ENCODE results near the gene TMEM150B. TPM values are rescaled to one million over a fixed set of nuclear protein-coding genes. Genes with fewer than 3 reads are reported as not detected.

TMEM150B gene, protein sequence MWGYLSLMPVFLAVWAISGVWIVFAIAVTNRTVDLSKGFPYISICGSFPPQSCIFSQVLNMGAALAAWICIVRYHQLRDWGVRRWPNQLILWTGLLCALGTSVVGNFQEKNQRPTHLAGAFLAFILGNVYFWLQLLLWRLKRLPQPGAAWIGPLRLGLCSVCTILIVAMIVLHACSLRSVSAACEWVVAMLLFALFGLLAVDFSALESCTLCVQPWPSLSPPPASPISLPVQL
- 1.9 TPM in 1 of 2 replicates, not detected in the other for total RNA-seq (2014; rRNA removed; shearing (Covaris generic))

DNA sequence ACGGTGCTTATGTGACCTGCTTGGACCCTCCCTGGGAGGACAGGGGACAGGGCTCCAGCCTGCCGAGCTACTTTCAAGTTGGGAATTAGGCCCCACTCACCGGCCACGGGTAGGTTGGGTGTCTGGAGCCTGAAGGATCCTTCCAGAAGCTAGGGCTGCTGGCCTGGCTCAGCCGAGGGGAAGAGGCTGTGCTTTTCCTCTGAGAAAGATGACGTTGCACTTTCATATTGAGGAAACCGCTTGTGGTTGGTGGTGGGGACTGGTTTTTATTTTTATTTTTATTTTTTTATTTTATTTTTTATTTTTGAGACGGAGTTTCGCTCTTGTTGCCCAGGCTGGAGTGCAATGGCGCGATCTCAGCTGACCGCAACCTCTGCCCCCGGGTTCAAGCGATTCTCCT lies at the start of gene TMEM150B:
Gene TMEM150B (minus strand): TSS at position 170 of the 400 bp plus-strand sequence. CDS start 4,305 bp downstream, outside the sequence.
- in situ Hi-C loops (cut with HindIII; ENCODE audit: low sequenced_read_pairs) = no loop called here
- DNase-seq (ENCODE audit: low spot score) = no peak

DNA sequence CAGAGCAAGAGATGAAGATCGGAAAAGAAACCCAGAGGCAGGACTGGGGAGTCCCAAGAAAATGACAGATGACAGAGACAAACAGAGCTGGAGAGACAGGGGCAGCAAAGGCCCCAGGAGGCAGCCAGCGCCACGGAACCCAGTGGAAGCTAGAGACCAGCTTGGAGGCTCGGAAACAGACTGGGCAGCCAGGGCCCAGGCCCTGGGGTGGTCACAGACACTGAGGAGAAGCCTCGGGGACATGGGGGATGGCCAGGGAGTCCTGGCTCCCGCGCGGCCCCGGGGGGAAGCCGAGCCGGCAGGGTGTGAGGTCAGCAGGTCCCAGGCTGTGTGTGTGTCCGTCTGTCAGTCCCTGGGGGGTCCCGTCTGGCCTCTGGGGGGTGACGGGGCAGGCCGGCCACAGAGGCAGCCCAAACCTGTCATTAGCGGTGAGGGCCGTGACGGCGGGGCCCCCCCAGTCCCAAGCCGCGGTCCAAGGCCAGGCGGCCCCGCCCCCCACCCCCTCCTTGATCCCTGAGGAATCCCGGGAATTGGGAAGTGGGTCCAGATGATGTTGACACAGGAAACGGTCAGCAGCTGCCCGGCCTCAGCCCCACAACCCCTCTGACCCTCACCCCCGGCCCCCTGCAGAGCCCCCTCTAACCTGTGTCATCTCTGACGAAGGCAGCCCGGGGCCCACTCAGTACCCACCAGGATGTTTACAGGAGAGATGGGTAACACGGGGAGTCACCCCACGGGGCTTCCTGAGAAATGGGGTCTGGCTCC lies 49.0 kb upstream of the TMEM150B start:
- in situ Hi-C loops (cut with HindIII; ENCODE audit: low sequenced_read_pairs) = no loop called here
- DNase-seq (ENCODE audit: low spot score) = no peak

DNA sequence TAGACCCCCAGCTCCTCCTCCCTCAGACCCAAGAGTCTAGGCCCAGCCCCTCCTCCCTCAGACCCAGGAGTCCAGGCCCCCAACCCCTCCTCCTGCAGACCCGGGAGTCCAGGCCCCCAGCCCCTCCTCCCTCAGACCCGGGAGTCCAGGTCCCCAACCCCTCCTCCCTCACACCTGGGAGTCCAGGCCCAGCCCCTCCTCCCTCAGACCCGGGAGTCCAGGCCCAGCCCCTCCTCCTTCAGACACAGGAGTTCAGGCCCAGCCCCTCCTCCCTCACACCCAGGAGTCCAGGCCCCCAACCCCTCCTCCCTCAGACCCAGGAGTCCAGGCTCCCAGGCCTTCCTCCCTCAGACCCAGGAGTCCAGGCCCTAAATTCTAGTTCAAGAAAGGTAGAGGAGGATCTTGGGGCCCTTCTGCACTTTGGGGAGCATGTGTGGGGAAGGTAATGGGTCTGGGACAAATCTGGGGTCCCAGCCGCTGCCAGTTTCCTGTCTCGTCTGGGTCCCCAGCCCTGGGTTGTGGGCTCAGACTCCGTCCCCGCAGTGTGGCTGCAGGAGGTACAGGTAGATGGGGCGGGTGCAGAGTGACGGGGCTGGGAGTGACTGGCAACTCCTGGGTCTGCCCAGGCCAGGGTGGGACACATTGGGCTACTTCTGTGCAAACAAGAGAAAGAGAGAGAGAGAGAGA lies 48.3 kb upstream of the TMEM150B start:
- no peak for DNase-seq (ENCODE audit: low spot score)
- in situ Hi-C loops (cut with HindIII; ENCODE audit: low sequenced_read_pairs) = no loop called here

DNA sequence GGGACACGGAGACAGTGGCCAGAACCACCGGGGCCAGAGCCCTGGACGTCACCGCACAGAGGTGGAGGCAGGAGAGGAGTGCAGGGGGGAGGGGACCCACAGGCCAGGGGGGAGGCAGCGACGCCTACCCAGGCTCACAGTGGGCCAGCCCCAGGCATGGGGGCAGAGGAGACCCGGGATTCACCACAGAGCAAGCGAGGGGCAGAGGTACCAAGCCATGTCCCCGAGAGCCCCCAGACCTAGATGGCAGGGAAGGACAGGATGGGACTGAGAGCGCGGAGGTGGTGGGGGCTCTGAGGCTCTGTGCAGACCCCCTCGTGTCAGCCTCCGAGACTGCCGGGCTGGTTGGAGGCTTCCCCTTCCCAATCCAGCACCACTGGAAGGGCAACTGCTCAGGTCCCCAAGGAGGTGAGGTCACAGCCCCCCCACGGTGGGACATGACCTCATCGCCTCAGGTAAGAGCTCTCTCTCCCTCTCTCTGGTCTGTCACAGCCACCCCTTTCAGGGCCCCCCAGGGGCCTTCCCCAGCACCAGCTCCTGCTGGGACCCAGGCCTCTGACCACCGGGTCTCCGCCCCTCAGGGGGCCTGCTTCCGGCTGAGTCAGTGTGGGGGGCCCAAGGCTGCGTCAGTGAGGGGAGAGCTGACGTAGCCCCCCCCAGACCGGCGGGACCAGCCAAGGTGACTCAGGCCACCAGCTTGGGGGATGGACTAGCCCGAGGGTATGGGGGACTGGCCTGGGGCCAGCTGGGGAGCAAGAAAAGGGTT lies 47.4 kb upstream of the TMEM150B start:
- in situ Hi-C loops (cut with HindIII; ENCODE audit: low sequenced_read_pairs) = no loop called here
- no peak for DNase-seq (ENCODE audit: low spot score)

DNA sequence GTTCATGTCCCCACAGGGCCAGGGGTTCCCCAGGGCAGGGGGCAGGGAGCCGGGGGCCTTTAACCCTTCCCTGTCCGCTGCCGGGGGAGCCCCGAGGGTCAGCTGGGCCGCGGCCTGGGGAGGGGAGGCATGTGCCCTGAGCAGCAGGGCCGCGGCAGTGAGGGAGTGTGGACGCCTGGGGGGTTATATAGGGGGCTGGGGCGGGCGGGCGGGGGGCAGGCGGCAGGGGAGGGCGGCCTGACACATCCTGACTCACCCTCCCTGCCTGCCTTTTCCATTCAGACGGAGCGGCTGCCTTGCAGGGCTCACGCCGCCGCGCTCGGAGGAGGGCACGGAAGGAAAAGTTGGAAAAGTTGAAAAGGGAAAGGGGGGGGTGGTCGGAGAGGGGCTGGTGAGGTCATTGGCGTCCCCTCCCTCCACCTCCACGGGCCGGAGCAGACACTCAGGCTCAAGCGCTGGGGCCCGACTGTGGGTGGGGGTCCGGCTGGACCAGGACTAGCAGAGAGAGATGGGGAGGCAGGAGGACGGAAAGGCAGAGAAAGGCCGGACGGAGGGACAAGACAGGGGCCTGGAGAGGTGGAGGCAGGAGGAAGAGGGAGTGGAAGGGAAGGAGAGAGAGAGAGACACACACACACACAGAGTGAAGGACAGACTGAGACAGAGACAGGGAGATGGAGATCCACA lies 45.3 kb upstream of the TMEM150B start, which contains the start of gene IL11:
Gene IL11 (minus strand): TSS at position 159 of the 684 bp plus-strand sequence. CDS start 153 bp downstream, at position 6.
- no peak for DNase-seq (ENCODE audit: low spot score)
- in situ Hi-C loops (cut with HindIII; ENCODE audit: low sequenced_read_pairs) = no loop called here

DNA sequence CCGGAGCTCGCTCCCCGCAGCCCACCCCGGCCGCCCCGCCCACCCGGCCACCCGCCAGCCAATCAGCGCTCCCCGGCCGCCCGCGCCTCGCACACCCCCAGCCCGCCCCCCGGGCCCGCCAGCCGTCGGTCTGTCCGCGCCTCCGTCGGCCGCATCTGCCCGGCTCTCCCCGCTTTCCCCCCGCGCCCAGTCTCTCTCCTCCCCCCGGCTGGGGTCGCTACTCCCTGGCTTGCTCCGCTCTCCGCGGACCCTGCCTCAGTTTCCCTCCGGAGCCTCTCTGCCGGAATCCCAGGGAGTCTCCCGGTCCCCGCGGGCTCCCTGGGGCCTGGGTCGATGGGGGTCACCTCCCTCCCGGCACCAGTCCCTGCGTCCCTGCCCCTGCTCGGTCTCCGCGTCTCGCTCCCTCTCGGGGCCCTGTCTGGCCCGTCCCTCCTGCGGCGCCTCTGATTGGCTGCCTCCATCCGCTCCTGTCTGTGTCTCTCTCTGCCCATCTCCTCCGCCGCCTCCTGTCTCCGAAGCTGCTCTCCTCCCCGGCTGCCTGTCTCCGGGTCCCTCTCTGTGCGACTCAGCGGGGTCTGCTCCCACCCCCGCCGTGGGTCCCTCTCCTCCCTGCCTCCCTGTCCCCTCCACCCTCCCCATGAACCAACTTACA lies 44.6 kb upstream of the TMEM150B start:
- DNase-seq (ENCODE audit: low spot score) = peak; percentile 38
- in situ Hi-C loops (cut with HindIII; ENCODE audit: low sequenced_read_pairs) = no loop called here

DNA sequence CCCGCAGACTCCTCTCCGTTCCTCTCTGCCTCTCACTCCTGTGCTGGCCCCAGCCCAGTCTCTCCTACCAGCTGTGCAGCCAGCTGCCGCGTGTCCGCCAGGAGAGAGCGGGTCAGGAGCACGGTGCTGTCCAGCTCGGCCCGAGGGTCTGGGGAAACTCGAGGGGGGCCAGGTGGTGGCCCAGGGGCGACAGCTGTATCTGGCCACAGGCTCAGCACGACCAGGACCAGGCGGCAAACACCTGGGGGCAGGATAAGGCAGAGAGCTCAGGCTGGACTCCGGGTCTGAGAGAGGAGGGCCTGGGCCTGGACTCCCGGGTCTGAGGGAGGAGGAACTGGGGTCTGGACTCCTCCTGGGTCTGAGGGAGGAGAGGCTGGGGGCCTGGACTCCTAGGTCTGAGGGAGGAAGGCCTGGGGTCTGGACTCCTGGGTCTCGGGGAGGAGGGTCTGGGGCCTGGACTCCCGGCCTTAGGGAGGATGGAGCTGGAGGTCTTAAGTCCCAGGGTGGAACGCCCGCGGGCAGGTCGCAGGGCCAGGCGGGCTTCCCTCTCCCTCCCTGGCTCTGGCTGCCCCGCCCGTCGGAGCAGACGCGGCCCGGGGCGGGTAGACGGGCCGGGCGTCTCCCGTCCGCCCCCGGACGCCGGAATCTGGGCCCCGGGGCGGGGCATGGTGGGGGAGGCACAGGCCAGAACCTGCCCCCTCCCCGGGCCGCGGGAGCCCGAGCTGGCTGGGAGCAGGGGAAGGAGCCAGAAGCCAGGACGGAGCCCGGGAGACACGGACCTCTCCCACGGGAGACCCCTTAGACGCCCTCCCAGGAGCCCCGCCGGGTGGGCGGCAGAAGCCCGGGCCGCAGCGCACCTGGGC lies 43.8 kb upstream of the TMEM150B start:
- DNase-seq (ENCODE audit: low spot score) = no peak
- in situ Hi-C loops (cut with HindIII; ENCODE audit: low sequenced_read_pairs) = no loop called here

GRCh38 chr19:55368106-55368505 lies 43.0 kb upstream of the TMEM150B start:
- in situ Hi-C loops (cut with HindIII; ENCODE audit: low sequenced_read_pairs) = no loop called here

GRCh38 chr19:55366790-55367189 lies 41.6 kb upstream of the TMEM150B start:
- no peak for DNase-seq (ENCODE audit: low spot score)
- in situ Hi-C loops (cut with HindIII; ENCODE audit: low sequenced_read_pairs) = no loop called here

More at GRCh38 chr19:55368106-55368505, 43.0 kb upstream of the TMEM150B start:
- no peak for DNase-seq (ENCODE audit: low spot score)

- no peak for DNase-seq (ENCODE audit: low spot score)
- in situ Hi-C loops (cut with HindIII; ENCODE audit: low sequenced_read_pairs) = no loop called here
Measured at GRCh38 chr19:55365964-55366363, 40.8 kb upstream of the TMEM150B start.

GRCh38 chr19:55365245-55365644 lies 40.1 kb upstream of the TMEM150B start:
- in situ Hi-C loops (cut with HindIII; ENCODE audit: low sequenced_read_pairs) = no loop called here
- no peak for DNase-seq (ENCODE audit: low spot score)

GRCh38 chr19:55362990-55363716 lies 38.0 kb upstream of the TMEM150B start, which contains the start of gene GARIN5B:
TSS of gene GARIN5B (minus strand) at chr19:55363260. CDS start at chr19:55363066, 194 bp downstream.
- in situ Hi-C loops (cut with HindIII; ENCODE audit: low sequenced_read_pairs) = no loop called here
- no peak for DNase-seq (ENCODE audit: low spot score)

DNA sequence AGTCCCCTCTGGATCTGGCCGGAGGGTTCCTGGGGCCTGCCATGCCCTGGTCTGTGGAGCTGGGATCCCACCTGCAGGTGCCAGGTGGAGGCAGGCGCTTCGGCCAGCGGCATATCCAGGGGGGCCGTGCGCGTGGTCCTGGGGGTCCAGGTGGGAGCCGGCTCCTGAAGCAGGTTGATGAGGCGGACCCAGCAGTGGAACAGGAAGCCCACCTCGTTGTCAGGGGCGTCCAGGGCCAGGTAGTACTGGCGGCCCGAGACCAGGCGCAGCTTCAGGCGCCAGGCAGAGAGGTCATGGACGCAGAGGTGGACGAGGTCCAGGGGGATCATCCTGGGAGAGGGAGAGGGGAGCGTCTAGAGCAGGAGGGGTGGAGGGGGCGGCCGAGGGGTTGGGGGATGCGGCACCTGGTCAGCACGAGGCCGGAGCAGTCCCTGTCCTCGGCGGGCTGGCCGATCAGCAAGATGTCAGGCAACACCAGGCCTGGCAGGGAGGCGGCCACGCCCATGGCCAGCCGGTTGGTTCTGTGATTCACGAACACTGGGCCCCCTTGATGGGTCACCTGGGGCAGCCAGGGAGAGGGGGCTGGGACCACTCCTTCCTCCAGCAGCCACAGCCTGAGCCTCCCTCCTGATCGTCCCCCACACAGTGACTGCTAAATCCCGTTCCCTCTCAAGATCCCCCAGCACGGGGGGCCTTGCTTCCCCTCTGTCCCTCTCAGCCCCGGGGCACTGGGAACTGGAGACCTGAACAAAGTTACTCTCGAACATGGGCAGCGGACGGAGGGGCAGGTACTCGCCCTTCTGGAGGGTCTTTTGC lies 37.2 kb upstream of the TMEM150B start:
- in situ Hi-C loops (cut with HindIII; ENCODE audit: low sequenced_read_pairs) = no loop called here

DNA sequence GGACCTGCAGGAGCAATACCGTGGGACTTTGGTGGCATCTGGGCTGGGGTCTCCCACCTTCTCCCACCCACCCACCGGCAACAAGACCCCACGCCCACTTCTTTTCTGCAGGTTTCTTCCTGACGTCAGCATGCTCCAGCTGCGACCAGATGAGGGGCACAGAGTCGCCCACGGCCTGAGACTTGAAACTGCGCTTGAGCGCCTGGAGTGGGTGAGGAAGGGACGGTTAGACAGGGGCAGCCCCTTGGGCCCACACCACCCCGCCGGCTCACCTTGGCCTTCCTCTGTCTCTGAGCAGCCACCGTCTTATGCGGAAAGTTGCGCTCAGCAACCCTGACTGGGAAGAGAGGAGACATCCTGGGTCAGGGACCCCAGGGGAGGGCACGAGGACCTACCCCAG lies 35.8 kb upstream of the TMEM150B start:
- in situ Hi-C loops (cut with HindIII; ENCODE audit: low sequenced_read_pairs) = no loop called here

More for the DNA sequence above, 37.2 kb upstream of the TMEM150B start:
- DNase-seq (ENCODE audit: low spot score) = no peak

GRCh38 chr19:55358943-55359908 lies 34.1 kb upstream of the TMEM150B start:
- in situ Hi-C loops (cut with HindIII; ENCODE audit: low sequenced_read_pairs) = no loop called here
- no peak for DNase-seq (ENCODE audit: low spot score)

More for the DNA sequence above, 35.8 kb upstream of the TMEM150B start:
- DNase-seq (ENCODE audit: low spot score) = no peak
